GM19035 (cell line): ENCODE results near the gene TERB1.

Experiments used
- ATAC-seq: cut with Tn5 transposase; IDR thresholded peaks from one replicate; pipeline ENCODE4 v1.9.1; 2021; ENCODE audit not compliant: unreplicated experiment

TERB1 gene, protein sequence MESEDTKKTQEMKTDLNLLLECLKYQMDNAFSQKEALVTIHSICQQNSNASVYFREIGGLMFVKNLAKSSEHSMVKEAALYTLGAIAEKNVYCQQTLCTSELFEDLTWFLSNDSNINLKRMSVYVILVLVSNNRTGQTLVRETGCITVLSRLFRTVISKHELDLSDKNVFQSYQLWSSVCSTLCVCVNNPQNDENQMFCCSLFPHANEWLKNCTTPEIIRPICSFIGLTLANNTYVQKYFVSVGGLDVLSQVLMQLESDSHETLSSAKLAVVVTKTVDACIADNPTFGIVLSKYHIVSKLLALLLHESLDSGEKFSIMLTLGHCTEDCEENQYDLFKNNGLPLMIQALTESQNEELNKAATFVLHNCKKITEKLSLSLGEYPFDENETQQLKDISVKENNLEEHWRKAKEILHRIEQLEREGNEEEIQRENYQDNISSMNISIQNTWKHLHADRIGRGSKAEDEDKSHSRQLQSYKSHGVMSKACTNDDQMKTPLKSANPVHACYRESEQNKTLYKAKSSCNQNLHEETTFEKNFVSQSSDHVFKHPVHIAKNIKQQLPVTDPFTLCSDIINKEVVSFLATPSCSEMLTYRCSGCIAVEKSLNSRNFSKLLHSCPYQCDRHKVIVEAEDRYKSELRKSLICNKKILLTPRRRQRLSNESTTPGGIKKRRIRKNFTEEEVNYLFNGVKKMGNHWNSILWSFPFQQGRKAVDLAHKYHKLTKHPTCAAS

DNA sequence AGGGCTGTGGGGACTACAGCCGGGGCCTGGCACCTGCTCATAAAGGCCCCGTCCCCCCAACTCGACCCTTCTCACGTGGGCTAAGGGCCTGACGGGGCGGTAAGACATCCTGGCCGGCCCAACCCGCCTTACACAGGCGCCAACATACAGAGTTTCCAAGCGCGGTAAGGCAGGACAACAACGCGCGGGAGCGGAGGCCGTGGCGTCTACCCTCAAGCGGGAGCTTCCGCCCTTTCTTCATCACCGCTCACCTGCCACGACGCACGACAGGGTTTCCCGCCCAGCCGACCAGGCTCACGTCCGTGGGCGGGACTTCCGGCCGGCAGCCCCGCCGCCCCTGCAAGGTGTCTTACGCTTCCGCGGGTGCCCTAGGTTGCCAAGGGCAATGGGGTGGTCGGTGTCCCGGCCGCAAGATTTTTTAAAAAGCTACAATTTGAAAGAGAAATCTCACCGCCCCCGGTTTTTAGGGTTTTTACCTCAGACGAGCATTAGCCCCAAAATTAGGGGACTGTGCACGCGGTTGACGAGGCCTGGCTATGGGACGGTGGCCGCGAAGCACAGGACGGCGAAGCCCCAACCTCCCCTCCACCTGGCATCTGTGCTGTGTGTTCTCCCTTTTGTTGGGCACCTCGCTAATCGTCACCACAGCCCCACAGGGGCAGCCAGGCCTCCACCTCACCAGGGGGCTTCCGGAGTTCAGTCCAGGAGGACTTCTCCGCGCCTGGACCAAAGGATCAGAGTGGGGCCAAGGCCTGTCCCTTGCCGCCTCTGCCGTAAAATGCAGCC, at the start of gene TERB1:
TERB1 (minus strand) TSS at position 265 of the 786 bp plus-strand sequence. CDS start 4,786 bp downstream, outside the sequence.
- no peak for ATAC-seq

DNA sequence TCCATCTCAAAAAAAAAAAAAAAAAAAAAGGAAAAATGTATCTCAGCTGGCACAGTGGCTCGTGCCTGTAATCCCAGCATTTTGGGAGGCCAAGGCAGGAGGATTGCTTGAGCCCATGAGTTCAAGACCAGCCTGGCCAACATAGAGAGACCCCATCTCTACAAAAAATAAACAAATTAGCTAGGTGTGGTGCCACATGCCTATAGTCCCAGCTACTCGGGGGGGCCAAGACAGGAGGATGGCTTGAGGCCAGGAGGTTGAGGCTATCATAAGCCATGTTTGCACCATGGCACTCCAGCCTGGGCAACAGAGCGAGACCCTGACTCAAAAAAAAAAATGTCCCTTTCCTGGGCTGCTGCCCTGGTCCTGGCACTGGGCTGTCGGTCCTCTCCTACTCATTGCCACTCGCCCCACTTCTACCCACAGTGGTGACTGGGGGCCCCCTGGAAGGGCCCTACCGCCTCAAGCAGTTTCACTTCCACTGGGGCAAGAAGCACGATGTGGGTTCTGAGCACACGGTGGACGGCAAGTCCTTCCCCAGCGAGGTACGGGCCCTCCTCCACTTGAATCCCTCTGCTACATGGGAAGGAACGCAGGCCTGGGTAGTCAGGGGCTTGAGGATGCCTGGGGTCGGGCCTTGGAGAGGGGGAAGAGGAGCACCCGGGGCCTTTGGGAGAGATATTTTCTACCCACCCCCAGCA, 48.9 kb upstream of the TERB1 start:
- ATAC-seq: no peak

DNA sequence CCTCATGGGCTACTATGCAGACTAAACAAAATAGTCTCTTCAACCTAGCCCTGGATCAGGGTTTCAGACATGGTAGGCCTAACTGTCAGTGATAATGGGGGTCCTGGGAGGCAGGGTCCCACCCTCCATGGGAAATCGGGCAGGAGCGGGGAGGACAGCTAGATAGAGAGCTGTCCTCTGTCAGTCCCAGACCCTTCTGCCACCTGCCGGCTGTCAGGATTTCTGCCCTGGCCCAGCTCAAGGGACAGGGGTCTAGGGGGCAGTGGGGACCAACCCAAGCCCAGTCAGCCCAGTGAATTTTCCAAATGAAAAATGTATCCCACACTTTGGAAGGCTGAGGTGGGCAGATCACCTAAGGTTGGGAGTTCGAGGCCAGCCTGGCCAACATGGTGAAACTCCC, 48.2 kb upstream of the TERB1 start:
- no peak for ATAC-seq

DNA sequence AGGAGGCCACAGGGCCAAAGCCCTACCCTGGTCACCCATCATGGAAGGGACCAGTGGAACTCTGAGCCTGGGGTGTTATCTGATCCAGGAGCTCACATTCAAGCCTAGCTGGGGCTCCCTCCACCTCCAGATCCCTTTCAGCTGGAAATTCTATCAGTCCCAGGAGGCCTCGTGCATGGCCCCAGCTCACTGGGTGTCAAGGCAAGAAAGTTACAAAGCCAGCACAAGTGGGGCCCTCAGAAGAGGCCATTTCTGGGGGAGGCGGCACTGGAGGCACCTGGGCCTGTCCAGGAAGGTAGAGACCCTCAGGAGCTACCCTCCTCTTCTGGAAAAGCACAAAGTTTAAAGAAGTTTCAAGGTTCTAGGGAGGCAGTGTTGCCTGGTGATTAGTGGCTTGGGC, 47.6 kb upstream of the TERB1 start:
- no peak for ATAC-seq

DNA sequence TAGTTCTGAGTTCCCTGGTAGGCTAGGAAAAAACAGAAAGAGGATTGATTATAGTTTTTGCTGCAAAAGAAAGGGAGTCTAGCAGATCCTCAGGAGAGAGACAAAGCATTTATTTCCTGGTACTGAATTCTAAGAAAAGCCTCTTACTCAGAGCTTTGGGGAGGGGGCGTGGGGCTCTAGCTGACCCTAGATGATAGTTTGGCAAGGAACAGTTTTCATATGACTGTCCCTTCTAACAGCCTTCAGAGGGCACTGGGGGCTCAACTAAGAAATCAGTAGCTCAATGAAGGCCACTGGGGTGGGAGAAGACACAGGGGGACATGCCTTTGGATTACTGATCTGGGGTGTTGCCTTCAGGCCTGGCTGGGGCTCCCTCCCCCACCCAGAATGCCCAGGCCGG, 46.8 kb upstream of the TERB1 start:
- no peak for ATAC-seq

DNA sequence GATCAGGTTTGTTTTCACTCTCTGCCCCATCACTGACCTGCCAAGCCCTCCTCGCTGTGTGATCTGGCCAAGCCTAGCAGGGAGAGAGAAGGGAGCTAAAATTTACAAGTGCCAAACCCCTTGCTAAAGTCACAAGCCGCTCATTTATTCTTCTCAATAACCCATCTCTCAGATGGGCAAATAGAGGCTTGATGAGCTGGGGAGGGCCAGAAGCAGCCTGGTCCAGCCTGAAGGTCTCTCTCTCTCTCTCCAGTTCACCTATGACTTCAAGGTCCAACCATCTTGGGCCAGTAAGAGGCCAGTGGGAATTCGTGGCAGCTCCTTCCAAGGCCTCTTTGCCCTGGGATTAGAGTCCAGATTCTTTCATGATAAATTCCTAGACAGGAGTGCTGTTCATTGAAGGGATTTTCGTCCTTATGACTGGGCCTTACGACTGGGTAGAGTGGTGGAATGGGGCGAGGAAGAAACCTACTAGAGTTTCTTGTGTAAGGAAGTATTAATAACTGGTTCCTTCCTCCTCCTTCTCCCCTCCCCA, 46.2 kb upstream of the TERB1 start:
- ATAC-seq: no peak

DNA sequence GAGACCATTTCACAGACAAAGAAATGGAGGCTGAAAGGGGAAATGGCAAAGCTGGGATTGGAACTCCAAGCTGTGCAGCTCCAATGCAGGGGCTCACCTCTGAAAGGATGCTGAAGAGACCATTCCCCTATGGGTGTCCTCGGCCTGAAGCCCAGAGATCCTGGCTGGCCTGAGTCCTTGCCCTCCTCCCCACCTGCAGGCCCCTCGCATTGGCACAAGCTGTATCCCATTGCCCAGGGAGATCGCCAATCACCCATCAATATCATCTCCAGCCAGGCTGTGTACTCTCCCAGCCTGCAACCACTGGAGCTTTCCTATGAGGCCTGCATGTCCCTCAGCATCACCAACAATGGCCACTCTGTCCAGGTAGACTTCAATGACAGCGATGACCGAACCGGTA, 45.4 kb upstream of the TERB1 start:
- ATAC-seq: no peak

DNA sequence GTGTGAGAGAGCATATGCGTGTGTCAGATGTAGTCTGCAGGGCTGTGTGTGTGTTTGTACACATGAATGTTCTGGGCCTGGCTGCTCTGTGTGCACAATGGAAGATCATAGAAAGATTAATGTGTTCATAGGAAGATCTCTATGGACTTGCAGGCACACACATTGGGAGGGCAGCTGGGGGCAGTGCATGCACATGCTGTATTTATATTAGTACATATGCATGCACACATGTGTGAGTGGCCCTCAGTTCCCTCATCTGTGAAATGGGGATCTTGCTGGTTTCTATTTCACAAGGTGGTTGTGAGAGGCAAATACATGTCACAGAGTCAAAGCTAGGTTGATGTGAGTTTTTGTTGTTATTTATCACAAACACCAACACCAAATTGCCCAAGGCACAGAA, 44.9 kb upstream of the TERB1 start:
- no peak for ATAC-seq

DNA sequence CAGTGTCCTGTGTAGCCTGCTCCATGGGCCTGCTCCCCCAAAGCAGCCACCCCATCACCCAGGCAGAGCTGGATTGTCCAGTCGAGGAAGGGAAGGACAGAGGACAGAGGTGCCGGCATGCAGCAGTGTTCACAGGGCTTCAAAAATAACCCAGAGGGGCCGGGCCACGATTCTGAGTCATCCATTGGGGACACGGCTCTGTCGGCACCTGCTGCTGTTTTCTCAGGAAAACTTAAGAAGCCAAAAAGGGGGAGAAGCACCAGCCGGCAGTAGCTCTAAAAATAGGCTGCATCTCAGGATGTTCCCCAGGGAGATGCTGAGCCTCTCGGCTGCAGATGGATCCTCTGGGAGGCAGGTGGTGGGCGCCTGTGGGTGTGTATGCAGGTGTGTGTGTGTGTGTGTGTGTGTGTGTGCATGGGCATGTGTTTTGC, 44.4 kb upstream of the TERB1 start:
- no peak for ATAC-seq

DNA sequence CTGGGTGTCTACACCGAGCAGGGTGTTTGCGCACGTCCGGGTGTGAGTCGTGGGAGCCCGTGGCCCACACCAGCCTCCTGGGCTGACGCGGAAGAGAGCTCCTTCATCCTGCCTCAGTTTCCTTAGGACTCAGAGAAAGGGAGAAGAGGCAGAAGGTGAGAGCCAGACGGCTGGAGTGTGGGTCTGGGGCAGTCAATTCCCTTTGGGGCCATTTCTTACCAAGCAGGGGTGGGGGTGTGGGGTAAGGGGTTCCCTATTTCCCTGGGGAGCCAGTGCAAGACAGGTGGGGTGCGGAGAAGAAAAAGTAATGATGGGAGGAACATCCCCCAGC, 43.7 kb upstream of the TERB1 start:
- ATAC-seq: no peak

DNA sequence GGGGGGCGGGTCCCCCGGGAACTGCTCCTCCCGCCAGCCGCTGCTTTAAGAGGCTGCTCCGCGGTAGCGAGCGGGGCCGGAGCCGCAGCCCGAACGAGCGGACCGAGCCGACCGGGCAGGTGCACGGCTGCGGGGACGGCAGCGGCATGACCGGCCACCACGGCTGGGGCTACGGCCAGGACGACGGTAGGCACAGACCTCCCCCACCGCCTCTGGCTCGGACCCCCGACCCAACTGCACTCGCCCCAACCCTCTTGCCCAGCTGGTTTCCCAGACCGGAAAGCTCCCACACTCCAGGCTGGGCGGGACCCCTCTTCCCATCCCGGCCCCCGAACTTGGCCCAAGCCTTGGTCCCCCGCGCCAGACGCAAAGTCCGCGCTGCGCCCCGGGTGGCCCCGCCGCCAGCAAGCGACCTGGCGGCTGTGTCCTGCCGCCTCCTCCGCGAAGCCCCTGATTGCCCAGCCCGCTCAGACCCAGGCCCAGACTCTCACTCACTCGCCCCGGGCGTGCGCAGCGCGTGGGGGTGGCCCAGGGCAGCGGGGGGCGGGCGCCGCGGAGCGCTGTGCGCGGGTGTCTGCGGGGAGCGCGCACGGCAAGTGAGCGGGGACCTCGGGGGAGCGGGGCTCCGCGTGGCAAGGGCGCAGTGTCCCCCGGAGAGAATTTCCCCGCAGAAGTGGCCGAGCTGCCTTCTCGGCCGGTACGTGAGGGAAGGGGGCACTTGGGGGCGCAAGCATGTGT, 43.1 kb upstream of the TERB1 start, which contains the start of gene CA7:
CA7 (plus strand) TSS at position 73 of the 738 bp plus-strand sequence; CDS start at position 147, 74 bp downstream.
- ATAC-seq: no peak

DNA sequence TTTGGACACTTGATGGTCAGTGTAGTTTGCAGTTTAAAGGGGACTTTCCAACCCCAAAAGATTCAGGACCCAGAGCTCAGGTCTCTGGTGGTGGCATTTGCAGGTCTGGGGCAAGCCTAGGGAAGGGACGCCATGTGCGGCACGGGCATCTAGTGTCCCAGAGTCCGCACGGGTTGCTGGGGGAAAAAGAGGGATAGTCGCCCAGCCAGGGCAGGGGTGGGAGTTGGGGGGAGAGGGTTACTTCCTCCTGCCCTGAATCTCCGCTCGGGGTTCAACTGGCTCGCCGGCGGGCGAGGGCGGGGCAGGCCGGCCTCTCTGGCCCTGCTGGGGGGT, 42.6 kb upstream of the TERB1 start:
- no peak for ATAC-seq

DNA sequence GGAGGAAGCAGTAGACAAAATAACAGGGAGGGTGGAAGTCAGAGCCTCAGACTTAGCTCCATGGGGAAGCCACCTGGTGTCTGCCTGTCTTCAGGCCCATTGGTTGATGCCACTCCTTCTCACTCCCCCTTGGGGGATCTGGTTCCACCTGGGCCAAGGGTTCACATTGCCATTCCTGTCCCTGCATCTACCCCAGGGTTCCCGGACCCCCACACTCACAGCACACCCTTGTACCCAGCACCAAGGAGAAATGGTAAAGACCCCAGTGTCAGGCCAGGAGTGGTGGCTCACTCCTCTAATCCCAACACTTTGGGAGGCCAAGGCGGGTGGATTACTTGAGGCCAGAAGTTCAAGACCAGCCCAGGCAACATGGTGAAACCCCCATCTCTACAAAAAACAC, 41.8 kb upstream of the TERB1 start:
- ATAC-seq: no peak

DNA sequence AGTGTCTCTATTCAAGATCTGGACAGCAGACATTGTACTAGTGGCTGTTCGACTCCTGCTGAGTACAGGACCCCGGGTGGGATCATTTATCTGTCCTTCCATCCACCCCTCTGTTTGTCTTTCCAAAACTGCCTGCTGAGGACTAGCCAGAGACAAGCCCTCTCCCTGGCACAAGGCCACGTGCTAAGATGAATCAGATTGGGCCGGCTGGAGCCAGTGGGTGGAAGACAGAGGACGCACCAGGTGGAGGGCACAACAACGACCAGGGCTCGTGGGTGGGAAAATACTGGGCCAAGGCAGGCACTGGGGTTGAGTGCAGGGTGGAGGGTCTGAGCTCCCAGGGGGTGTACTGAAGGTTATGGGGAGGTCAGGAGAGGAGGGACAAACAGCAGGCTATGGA, 41.4 kb upstream of the TERB1 start:
- ATAC-seq: no peak

DNA sequence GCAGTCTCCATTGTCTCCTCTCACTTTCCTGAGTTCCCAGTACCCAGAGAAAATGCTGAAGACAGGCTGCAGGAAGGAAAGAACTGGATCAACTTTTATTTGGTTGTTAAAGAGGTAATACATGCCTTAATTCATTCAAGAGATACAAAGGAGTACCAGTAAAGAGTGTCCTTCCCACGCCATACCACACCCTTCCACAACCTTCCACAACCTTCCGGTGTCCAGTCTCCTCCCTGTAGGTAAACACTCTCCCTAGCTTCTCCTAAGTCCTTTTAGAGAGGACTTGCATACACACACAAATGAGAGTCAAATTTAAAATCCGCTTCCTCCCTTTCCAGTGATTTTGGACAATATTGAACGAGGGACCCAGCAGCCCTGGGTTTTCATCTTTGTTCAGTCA, 40.0 kb upstream of the TERB1 start:
- ATAC-seq: no peak

DNA sequence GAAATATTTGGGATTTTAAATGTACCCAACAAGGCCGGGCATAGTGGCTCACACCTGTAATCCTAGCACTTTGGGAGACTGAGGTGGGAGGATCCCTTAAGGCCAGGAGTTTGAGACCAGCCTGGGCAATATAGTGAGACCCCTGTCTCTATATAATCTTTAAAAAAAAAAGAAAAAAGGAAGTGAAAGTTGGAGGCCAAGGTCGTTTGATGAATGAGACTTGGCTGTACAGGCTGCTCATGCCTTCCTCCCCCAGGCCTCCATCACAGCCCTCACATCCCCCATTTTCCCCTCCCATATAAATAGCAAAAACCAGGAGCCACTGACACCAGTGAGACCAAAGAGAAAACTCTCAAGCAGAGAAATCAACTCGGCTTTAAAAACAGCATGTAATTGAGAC, 39.5 kb upstream of the TERB1 start:
- ATAC-seq: no peak

DNA sequence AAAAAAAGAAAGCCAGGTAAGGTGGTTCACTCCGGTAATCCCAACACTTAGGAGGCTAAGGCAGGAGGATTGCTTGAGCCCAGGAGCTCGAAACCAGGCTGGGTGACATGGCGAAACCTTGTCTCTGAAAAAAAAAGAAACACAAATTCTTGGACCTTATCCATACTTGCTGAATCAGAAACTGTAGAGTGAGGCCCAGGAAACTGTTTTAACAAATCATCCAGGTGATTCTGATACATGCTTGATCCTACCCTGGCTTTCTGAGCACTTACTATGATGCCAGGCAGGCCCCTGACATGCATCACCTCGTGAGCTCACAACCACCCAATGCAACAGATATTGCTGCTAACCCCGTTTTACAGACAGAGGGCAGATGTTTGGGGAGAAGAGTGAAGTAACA, 33.4 kb upstream of the TERB1 start:
- no peak for ATAC-seq

DNA sequence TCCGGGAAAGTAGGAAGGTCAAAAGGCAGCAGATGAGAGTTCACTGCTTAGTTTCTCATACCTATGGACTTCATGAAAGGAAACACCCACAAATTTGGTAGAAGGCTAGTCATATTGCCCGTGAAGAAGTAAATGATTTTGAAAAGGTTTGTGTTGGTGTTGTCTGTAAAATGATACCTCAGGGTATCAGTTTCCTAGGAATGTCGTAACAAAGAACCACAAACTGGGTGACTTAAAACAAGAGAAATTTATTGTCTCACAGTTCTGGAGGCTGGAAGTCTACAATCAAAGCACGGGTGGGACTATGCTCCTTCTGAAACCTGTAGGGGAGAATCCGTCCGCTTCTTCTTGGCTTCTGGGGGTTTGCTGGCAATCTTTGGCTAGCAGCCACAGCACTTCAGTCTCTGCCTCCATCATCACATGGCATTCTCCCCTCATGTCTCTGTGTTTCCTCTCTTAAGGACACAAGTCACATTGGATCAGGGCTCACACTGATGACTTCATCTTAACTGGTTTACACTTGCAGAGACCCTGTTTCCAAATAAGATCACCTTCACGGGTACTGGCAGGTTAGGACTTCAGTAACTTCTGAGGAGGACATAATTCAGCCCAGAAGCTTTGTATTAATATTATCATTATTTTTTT, 31.4 kb upstream of the TERB1 start:
- no peak for ATAC-seq

DNA sequence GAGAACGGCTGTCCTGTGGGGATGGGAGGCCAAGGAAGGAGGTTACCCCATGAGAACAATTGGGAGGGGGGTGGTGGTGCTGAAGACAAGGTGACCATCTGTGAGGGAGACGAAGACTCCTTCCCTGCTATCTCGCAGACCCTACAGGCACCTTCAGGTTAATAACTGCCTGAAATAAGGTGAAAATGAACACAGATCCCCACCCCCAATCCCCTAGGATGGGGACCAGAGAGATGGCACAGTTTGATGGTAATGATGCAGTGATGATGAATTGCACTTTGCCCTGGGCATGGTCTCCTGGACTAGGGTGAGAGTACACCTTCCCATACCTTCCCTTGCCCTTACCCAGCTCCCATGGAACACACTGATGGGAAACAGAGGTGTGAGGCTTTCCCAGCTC, 30.8 kb upstream of the TERB1 start:
- no peak for ATAC-seq
